ENCODE results near the gene ST6GAL1. TPM values are rescaled to one million over a fixed set of nuclear protein-coding genes. Genes with fewer than 3 reads are reported as not detected.

Gene ST6GAL1
- polyA plus RNA-seq, 1 of the 3 experiments (the other 2 are of a cell fraction), result 3.9 TPM

GRCh38 chr3:186909078-186909853 lies 21.1 kb upstream of the ST6GAL1 start:
- Histone ChIP-seq H3K27me3 (ENCODE audit: insufficient read depth) (no peaks in the 10 kb centered on the region), H2AFZ (ENCODE audit: low read depth) (no peak overlapping the region), H3K9ac (no peak overlapping the region), H3K4me3 (ENCODE audit: low read depth in 2 of 2, low read length in 1 of 2) (no peak overlapping the region), H3K4me1 (ENCODE audit: control insufficient read depth in 1 of 2, insufficient read depth in 2 of 2, low read depth in 1 of 2, low read length in 1 of 2) (no peaks in the 10 kb centered on the region), H3K27ac (ENCODE audit: low read depth in 2 of 2, low read length in 1 of 2) (no peak overlapping the region), H4K20me1 (ENCODE audit: insufficient read depth) (no peaks in the 10 kb centered on the region), H3K9me2 (no peaks in the 10 kb centered on the region), H3K36me3 (replicated peaks in 1 of 2; ENCODE audit: control insufficient read depth in 1 of 2, insufficient read depth in 2 of 2, low read length in 1 of 2) (no peaks in the 10 kb centered on the region), H3K9me3 (no peaks in the 10 kb centered on the region), H3K79me2 (ENCODE audit: insufficient read depth) (no peaks in the 10 kb centered on the region), H3F3A (replicated peaks; ENCODE audit: insufficient read depth) (no peaks in the 10 kb centered on the region), H3K4me2 (no peak overlapping the region)
- 54% methylated on average over 4 of the region's 17 CpGs for WGBS (ENCODE audit: low lambda C conversion rate)
- POLR2A ChIA-PET, result no interaction called here
- TF ChIP-seq EZH2phosphoT487 (IDR thresholded peaks at IDR 0.05; ENCODE audit: borderline replicate concordance, low read depth) (no peak), FOXM1 (IDR thresholded peaks at IDR 0.05; ENCODE audit: low read depth) (no peak), ELF1 (IDR thresholded peaks at IDR 0.05) (no peak), CHD2 (IDR thresholded peaks at IDR 0.05; ENCODE audit: low read length, partially characterized antibody) (no peak), REST (IDR thresholded peaks at IDR 0.05; ENCODE audit: low read depth, low read length) (no peak), YY1 (IDR thresholded peaks at IDR 0.05; ENCODE audit: low read depth) (no peak), SIN3A (IDR thresholded peaks at IDR 0.05; ENCODE audit: borderline replicate concordance, low read depth, low read length) (no peak), MEF2A (IDR thresholded peaks at IDR 0.05; ENCODE audit: borderline replicate concordance, low read depth) (no peak), RAD21 (IDR thresholded peaks at IDR 0.05; ENCODE audit: low read length) (no peak)
- TF ChIP-seq, protein P1, sequence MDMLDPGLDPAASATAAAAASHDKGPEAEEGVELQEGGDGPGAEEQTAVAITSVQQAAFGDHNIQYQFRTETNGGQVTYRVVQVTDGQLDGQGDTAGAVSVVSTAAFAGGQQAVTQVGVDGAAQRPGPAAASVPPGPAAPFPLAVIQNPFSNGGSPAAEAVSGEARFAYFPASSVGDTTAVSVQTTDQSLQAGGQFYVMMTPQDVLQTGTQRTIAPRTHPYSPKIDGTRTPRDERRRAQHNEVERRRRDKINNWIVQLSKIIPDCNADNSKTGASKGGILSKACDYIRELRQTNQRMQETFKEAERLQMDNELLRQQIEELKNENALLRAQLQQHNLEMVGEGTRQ (IDR thresholded peaks at IDR 0.05; ENCODE audit: borderline replicate concordance, low read depth, low read length), result no peak
- DNase-seq, result no peak
- CTCF ChIA-PET, result interaction anchor here (1.3 to 1.5 kb wide), 2 partner anchors 60 to 255 kb away, joined by 3 to 4 read pairs; no protein-coding TSS in a partner anchor

Data from SK-N-SH (cell line).